ENCODE data around the gene ARMC8.

The ARMC8 gene

GRCh38 chr3:138253609-138254008 is 66.5 kb downstream of the ARMC8 start:
- no peak for DNase-seq

- no peak for DNase-seq
Observed at GRCh38 chr3:138254216-138254615, 67.1 kb downstream of the ARMC8 start.

GRCh38 chr3:138256022-138256421 is 68.9 kb downstream of the ARMC8 start:
- no peak for DNase-seq

- no peak for DNase-seq
Observed at GRCh38 chr3:138257986-138258385, 70.9 kb downstream of the ARMC8 start.

GRCh38 chr3:138259126-138259525 is 72.0 kb downstream of the ARMC8 start:
- DNase-seq: no peak

GRCh38 chr3:138260611-138261010 is 73.5 kb downstream of the ARMC8 start:
- no peak for DNase-seq

- no peak for DNase-seq
Observed at GRCh38 chr3:138263104-138263503, 76.0 kb downstream of the ARMC8 start.

GRCh38 chr3:138265745-138266144 is 78.6 kb downstream of the ARMC8 start:
- no peak for DNase-seq

GRCh38 chr3:138267083-138267482 is 80.0 kb downstream of the ARMC8 start:
- DNase-seq: no peak

- DNase-seq: no peak
Observed at GRCh38 chr3:138270245-138270644, 83.1 kb downstream of the ARMC8 start.

GRCh38 chr3:138271189-138271794 is 84.2 kb downstream of the ARMC8 start:
- DNase-seq: no peak

GRCh38 chr3:138281561-138281960 is 94.5 kb downstream of the ARMC8 start:
- DNase-seq: no peak

- DNase-seq: no peak
Observed at GRCh38 chr3:138282836-138283235, 95.7 kb downstream of the ARMC8 start.

GRCh38 chr3:138284079-138284478 is 97.0 kb downstream of the ARMC8 start:
- no peak for DNase-seq

GRCh38 chr3:138284957-138285477 is 97.9 kb downstream of the ARMC8 start:
- no peak for DNase-seq

GRCh38 chr3:138289260-138289659 is 102.2 kb downstream of the ARMC8 start:
- no peak for DNase-seq

GRCh38 chr3:138289701-138290100 is 102.6 kb downstream of the ARMC8 start:
- DNase-seq: no peak

GRCh38 chr3:138296639-138297038 is 109.5 kb downstream of the ARMC8 start:
- DNase-seq: no peak

- DNase-seq: no peak
Observed at GRCh38 chr3:138297059-138297607, 110.0 kb downstream of the ARMC8 start.

- DNase-seq: no peak
Observed at GRCh38 chr3:138297876-138298275, 110.8 kb downstream of the ARMC8 start.

GRCh38 chr3:138300647-138301046 is 113.5 kb downstream of the ARMC8 start:
- DNase-seq: no peak

- no peak for DNase-seq
Observed at GRCh38 chr3:138303474-138303873, 116.4 kb downstream of the ARMC8 start.

- no peak for DNase-seq
Observed at GRCh38 chr3:138307899-138308298, 120.8 kb downstream of the ARMC8 start.

GRCh38 chr3:138308783-138309182 is 121.7 kb downstream of the ARMC8 start:
- DNase-seq: no peak

- no peak for DNase-seq
Observed at GRCh38 chr3:138310494-138310893, 123.4 kb downstream of the ARMC8 start.

Data from activated naive CD4-positive, alpha-beta T cell (primary cell).